Body of pancreas (tissue), 4 donors: ENCODE measurements around the gene CHCHD10.

Experiments
- CTCF ChIP-seq, 7 experiments: fragments of 450-650 bp in 4 of 7; fragments of 200-600 bp in 3 of 7; sonication (generic) in 3 of 7; IDR thresholded peaks; one replicate each; pipeline ENCODE4 v1.5.1; 2016 to 2019; ENCODE audit warnings: antibody characterized with exemption in 7 of 7
- POLR2A ChIP-seq, 3 donors: fragments of 450-650 bp; IDR thresholded peaks; one replicate each; pipeline ENCODE4 v1.6.1; 2016; ENCODE audit warnings: antibody characterized with exemption in 3 of 3, mild to moderate bottlenecking in 2 of 3

- TF ChIP-seq CTCF (IDR thresholded peaks at IDR 0.05) (no peak), POLR2A (IDR thresholded peaks at IDR 0.05) (no peak)
Measured at GRCh38 chr22:23762842-23763578, 4.8 kb downstream of the CHCHD10 start, which contains the start of gene C22orf15.
